ENCODE measurements around the gene DDIAS. TPM values are rescaled to one million over a fixed set of nuclear protein-coding genes. Genes with fewer than 3 reads are reported as not detected.
"Not testable (repeated sequence)": the region's sequence is repeated elsewhere in the genome, so short reads cannot be mapped to it uniquely, and the experiment has no call there.

The DDIAS gene
- total and polyA plus RNA-seq, 2 donors (not counting 3 experiments of a cell fraction or from before 2014, with no cell fraction given): 4.5 to 9.2 TPM

- Histone ChIP-seq H3K4me1 (ENCODE audit: control insufficient read depth, extremely low read depth, insufficient read depth, low read length) (no peaks in the 10 kb centered on the region), H2AFZ (ENCODE audit: low read depth, low read length) (no peak overlapping the region), H3K27me3 (ENCODE audit: control insufficient read depth in 2 of 2, insufficient read depth in 2 of 2, low read length in 2 of 2) (no peaks in the 10 kb centered on the region), H3K36me3 (ENCODE audit: control insufficient read depth in 2 of 2, extremely low read depth in 1 of 2, insufficient read depth in 2 of 2, low read length in 2 of 2) (no peaks in the 10 kb centered on the region), H3K4me3 (replicated peaks in 1 of 3; ENCODE audit: insufficient read depth in 1 of 3, low read depth in 1 of 3, low read length in 3 of 3) (no peak overlapping the region), H4K20me1 (replicated peaks; ENCODE audit: control insufficient read depth, extremely low read depth, insufficient read depth, low read length) (no peaks in the 10 kb centered on the region), H3K9me3 (replicated peaks; ENCODE audit: control insufficient read depth, insufficient read depth, low read length) (no peaks in the 10 kb centered on the region), H3K9ac (replicated peaks; ENCODE audit: extremely low read depth, insufficient read depth, low read length) (no peak overlapping the region), H3K27ac (ENCODE audit: insufficient read depth, low read depth, low read length) (no peak overlapping the region), H3K9me1 (replicated peaks; ENCODE audit: control insufficient read depth, extremely low read depth, insufficient read depth, low read length) (no peaks in the 10 kb centered on the region), H3K79me2 (ENCODE audit: control insufficient read depth, insufficient read depth, low read length) (no peaks in the 10 kb centered on the region), H3K4me2 (ENCODE audit: insufficient read depth, low read length) (no peak overlapping the region)
- BruUV-seq (replicated peaks): no TSS peak
- TF ChIP-seq POLR2A (IDR thresholded peaks at IDR 0.05; ENCODE audit: low read depth, low read length) (no peak), MAX (IDR thresholded peaks at IDR 0.05; ENCODE audit: insufficient read depth, insufficient read length) (no peak), EZH2 (IDR thresholded peaks at IDR 0.05; ENCODE audit: borderline replicate concordance, low read depth, low read length, severe bottlenecking) (no peak), FOS (IDR thresholded peaks at IDR 0.05; ENCODE audit: borderline replicate concordance, insufficient read depth, low read length) (no peak), MYC (IDR thresholded peaks at IDR 0.05; ENCODE audit: low read depth, low read length) (no peak), CTCF (IDR thresholded peaks at IDR 0.05; ENCODE audit: extremely low read depth in 1 of 2, insufficient read depth in 1 of 2, low read depth in 1 of 2, low read length in 2 of 2) (no peak), JUN (IDR thresholded peaks at IDR 0.05; ENCODE audit: borderline replicate concordance, insufficient read depth, insufficient read length, low read depth) (no peak), GATA2 (IDR thresholded peaks at IDR 0.05; ENCODE audit: insufficient read depth, insufficient read length, low read depth, low read length) (no peak), POLR2AphosphoS5 (IDR thresholded peaks at IDR 0.05; ENCODE audit: insufficient read depth, low read depth, low read length) (no peak)
- DNase-seq (ENCODE audit: low read depth, low spot score) (no peak), FAIRE-seq (no peak)
- dilution Hi-C loops (cut with MboI; ENCODE audit: extremely low pct_ligation_motif_present, low sequenced_read_pairs) (no loop called here), intact Hi-C loops (cut with micrococcal nuclease) (no loop called here)
- ChIA-PET POLR2A (no interaction called here), CTCF (interaction anchor here (1.0 to 3.0 kb wide), 2 partner anchors 18 to 34 kb away, joined by 3 to 7 read pairs; no protein-coding TSS in a partner anchor)
Measured at GRCh38 chr11:82960779-82961143, 59.2 kb downstream of the DDIAS start.

- H3K4me2 ChIP-seq (ENCODE audit: insufficient read depth, low read length); H3K9ac ChIP-seq (replicated peaks; ENCODE audit: extremely low read depth, insufficient read depth, low read length); POLR2A ChIA-PET; BruUV-seq (replicated peaks); H2AFZ ChIP-seq (ENCODE audit: low read depth, low read length); H3K4me3 ChIP-seq (replicated peaks in 1 of 3; ENCODE audit: insufficient read depth in 1 of 3, low read depth in 1 of 3, low read length in 3 of 3); dilution Hi-C loops (cut with MboI; ENCODE audit: extremely low pct_ligation_motif_present, low sequenced_read_pairs); H4K20me1 ChIP-seq (replicated peaks; ENCODE audit: control insufficient read depth, extremely low read depth, insufficient read depth, low read length); H3K9me1 ChIP-seq (replicated peaks; ENCODE audit: control insufficient read depth, extremely low read depth, insufficient read depth, low read length); H3K27ac ChIP-seq (ENCODE audit: insufficient read depth, low read depth, low read length); DNase-seq (ENCODE audit: low read depth, low spot score); H3K27me3 ChIP-seq (ENCODE audit: control insufficient read depth in 2 of 2, insufficient read depth in 2 of 2, low read length in 2 of 2); H3K4me1 ChIP-seq (ENCODE audit: control insufficient read depth, extremely low read depth, insufficient read depth, low read length); H3K79me2 ChIP-seq (ENCODE audit: control insufficient read depth, insufficient read depth, low read length); FAIRE-seq; intact Hi-C loops (cut with micrococcal nuclease); H3K9me3 ChIP-seq (replicated peaks; ENCODE audit: control insufficient read depth, insufficient read depth, low read length); H3K36me3 ChIP-seq (ENCODE audit: control insufficient read depth in 2 of 2, extremely low read depth in 1 of 2, insufficient read depth in 2 of 2, low read length in 2 of 2): not testable (repeated sequence)
- CTCF ChIA-PET: interaction anchor here (0.9 to 3.0 kb wide), 2 partner anchors 18 to 35 kb away, joined by 5 to 7 read pairs; no protein-coding TSS in a partner anchor
Measured at GRCh38 chr11:82962021-82962420, 60.5 kb downstream of the DDIAS start.
